IPS-NIHi11 (cell line): ENCODE data around the gene CCNF.
"Not testable (repeated sequence)": the region's sequence is repeated elsewhere in the genome, so short reads cannot be mapped to it uniquely, and the experiment has no call there.

Source experiments
- DNase-seq: peaks from one replicate; pipeline ENCODE4 v3.0.0; 2012; ENCODE audit warnings: mixed read lengths, low spot score

CCNF gene

DNA sequence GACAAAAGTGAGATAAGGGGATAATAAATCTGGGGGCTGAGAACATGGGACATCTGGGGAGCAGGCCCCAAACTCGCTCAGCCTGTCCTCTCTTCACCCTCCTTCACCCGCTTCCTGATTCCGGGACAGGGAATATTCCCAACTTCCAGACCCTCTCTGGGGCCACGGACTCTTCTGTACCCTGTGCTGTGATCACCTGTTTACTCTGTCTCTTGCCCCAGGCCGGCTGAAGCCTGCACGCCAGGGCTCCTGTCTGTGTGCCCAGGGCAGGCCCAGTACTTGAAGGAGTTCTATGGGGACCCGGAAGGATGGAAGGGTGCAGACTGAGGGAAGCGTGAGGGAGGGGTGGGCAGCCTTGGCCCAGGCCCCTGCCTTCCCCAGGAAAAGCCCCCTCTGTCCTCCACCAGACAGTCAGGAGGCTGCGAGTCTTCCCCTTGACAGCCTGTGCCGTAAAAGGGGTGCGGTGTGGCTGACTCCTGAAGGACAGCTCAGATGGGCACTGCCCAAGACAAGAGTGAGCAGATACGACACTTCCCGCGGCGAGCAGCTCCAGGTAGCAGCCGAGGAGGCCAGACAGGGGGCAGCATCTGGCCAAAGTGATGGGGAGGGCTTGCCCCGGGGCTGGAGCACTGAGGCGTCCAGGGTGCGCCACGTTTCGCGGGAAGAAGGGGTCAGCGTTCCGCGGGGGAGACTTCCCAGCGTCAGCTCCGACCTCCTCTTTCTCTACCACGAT, 1.0 kb upstream of the CCNF start:
- DNase-seq, result peak; percentile 48

GRCh38 chr16:2428784-2429033, 538 bp upstream of the CCNF start:
- DNase-seq, result no peak

GRCh38 chr16:2429771-2430663, 770 bp downstream of the CCNF start:
- DNase-seq, result no peak

- DNase-seq, result no peak
Measured at GRCh38 chr16:2432286-2432685, 3.0 kb downstream of the CCNF start.

- no peak for DNase-seq
Measured at GRCh38 chr16:2432801-2433505, 3.7 kb downstream of the CCNF start.

GRCh38 chr16:2435236-2435635, 6.0 kb downstream of the CCNF start:
- not testable (repeated sequence) for DNase-seq

DNA sequence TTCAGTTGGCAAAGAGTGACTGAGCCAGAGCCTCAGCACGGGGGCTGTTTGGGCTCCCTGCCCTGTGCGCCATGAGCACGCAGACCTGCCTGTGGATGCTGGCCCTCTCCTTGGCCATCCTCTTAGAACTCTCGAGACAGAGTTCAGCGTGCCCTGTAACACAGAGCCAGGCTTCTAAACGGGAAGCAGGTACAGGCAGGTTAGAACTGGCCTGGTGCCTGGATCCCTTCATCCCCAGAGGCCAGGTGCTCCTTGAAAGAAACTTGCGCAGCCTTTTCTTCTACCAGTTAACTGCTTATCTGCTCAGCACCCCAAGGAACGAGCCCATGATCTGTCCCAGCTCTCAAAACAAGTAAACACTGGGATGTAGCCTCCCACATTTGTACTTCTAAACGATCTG, 6.9 kb downstream of the CCNF start:
- DNase-seq, result no peak

DNA sequence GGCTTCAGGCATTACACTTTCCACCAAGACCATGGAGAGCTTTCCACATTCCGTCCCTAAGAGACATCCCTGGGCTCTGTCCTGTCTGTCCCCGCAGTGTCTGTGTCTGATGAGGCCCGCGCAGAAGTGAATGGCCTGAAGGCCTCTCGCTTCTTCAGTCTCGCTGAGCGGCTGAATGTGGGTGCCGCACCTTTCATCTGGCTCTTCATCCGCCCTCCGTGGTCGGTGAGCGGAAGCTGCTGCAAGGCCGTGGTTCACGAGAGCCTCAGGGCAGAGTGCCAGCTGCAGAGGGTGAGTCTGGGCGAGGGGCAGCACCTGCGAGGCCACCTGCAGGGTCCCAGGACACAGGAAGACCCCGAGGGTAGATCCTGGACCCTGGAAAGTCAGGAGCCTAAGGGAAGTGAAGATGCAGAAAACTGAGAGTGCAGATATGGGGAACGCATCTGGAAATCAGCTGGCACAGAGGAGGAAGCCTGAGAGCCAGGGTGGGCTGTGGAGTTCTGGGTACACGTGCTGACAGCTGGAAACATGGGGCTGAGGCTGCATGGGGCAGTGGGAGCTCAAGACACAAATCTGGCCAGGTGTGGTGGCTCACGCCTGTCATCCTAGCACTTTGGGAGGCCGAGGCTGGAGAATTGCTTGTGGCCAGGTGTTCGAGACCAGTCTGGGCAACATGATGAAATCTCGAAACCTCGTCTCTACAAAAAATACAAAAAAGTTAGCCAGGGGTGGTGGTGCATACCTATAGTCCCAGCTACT, 8.0 kb downstream of the CCNF start:
- no peak for DNase-seq

- DNase-seq, result no peak
Measured at GRCh38 chr16:2438121-2438520, 8.9 kb downstream of the CCNF start.

GRCh38 chr16:2439598-2439997, 10.4 kb downstream of the CCNF start:
- no peak for DNase-seq

GRCh38 chr16:2441143-2441804, 12.0 kb downstream of the CCNF start:
- DNase-seq, result not testable (repeated sequence)

DNA sequence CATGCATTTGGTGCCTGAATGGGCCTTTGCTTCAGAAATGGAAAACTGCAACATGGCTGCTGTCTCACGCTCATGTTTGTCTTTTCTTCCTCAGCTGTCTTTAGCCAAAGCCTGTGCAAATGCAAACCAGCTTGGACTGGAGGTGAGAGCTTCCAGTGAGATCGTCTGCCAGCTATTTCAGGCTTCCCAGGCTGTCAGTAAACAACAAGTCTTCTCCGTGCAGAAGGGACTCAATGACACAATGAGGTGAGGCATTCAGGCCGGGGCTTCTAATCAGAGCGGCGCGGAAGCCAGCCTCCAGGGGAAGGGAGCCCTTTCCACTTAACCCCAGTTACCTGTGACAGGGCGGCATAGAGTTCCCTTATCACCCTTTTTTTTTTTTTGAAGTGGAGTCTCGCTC, 14.3 kb downstream of the CCNF start:
- DNase-seq, result no peak

DNA sequence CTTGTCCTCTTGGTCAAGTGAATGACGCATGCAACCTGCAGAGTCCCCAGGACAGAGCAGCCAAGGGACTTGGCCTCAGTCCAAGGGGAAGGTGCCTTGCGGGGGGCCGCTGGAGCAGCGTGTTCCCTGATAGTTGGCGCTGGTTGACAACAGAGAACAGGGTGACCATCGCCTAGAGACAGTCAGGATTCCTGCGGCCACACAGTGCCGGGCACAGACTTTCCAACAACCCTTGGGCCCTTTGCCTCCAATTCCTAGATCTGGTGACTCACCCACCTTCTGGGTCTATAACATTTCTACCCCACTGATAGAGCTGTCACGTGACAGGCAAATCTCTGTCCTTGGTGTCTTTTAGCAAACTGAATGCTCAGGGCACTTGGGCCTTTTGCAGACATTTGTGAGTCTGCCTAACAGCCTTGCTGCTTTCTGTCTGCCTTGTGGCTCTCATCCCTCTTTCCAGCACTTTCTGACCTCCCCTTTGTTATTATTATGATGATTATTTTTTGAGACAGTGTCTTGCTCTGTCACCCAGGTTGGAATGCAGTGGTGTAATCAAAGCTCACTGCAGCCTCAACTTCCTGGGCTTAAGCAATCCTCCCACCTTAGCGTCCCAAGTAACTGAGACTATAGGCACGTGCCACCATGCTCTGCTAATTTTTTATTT, 18.8 kb downstream of the CCNF start:
- no peak for DNase-seq

GRCh38 chr16:2449118-2449517, 19.9 kb downstream of the CCNF start:
- no peak for DNase-seq

DNA sequence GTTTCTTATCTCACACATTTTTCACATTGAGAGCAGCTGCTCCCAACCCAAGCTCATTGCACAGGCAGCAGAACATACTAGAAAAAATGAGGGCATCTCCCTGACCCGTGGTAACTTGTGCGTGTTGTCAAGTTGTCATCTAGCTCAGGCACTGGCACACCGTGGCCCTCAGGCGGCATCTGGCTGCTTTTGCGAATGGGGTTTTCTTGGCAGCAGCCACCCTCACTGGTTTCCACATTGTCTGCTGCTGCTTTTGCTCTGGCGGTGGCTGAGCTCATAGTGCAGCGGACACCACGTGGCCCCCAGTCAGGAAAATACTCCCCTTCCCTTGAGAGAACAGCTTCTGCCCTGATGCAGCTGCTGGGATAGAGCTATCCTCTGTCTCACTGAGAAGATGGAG, 21.3 kb downstream of the CCNF start:
- no peak for DNase-seq

- DNase-seq, result no peak
Measured at GRCh38 chr16:2450975-2451381, 21.7 kb downstream of the CCNF start.

GRCh38 chr16:2451851-2452320, 22.6 kb downstream of the CCNF start:
- no peak for DNase-seq

GRCh38 chr16:2452650-2453049, 23.4 kb downstream of the CCNF start:
- DNase-seq, result no peak

GRCh38 chr16:2455081-2455845, 26.0 kb downstream of the CCNF start:
- DNase-seq, result no peak

DNA sequence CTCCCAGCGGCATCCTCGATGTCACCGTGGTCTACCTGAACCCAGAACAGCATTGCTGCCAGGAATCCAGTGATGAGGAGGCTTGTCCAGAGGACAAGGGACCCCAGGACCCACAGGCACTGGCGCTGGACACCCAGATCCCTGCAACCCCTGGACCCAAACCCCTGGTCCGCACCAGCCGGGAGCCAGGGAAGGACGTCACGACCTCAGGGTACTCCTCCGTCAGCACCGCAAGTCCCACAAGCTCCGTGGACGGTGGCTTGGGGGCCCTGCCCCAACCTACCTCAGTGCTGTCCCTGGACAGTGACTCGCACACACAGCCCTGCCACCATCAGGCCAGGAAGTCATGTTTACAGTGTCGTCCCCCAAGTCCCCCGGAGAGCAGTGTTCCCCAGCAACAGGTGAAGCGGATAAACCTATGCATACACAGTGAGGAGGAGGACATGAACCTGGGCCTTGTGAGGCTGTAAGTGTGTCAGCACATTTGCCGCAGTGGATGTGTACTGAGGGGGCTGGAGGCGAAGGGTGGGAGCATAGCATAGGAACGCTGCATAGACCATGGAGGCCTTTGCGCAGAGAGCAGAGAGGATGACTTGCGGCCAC, 27.4 kb downstream of the CCNF start:
- DNase-seq, result no peak
